ENCODE data around the gene GRIFIN.

Gene GRIFIN

GRCh38 chr7:2431260-2431867, 44.8 kb downstream of the GRIFIN start:
- H3K9ac ChIP-seq, result no peak overlapping the region
- H3K4me1 ChIP-seq, result peaks cover 0 to 12% (median 0%) of the 10 kb centered on the region in 10 experiments; a peak in 5 of 20 replicates
- H4K20me1 ChIP-seq, result peaks cover 0 to 60% (median 37%) of the 10 kb centered on the region in 11 experiments; a peak in 16 of 22 replicates
- no peak for TF ChIP-seq Cebpa-rat (IDR thresholded peaks at IDR 0.05)
- peaks cover 19 to 56% (median 41%) of the 10 kb centered on the region in 11 experiments for H3K9me3 ChIP-seq (replicated peaks in 1 of 11)
- no peak overlapping the region for H3K27ac ChIP-seq
- peaks cover 51 to 84% (median 67%) of the 10 kb centered on the region in 11 experiments for H3K36me3 ChIP-seq
- no peak overlapping the region for H3K4me3 ChIP-seq
- H3K4me2 ChIP-seq, result no peak overlapping the region
- no peaks in the 10 kb centered on the region for H3K27me3 ChIP-seq

DNA sequence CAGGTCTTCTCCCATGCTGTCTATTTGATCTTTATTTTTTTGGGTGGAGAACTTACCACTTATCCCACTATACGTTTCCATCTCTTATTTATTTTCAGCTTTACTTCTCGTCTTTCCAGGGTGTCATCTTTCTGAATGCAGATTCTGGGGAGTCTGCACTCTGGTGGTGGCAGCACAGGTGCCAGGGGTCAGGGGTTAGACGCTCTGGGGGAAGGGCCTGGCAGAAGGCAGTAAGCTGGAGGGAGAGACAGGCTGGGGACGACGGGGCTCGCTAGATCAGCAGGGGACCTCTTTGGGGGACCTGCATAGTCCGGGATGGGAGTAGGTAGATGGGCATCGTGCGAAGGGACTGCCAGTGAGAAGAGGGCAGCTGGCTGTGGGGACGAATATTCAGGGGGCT, 50.4 kb downstream of the GRIFIN start:
- no peak overlapping the region for H3K4me3 ChIP-seq
- no peak overlapping the region for H3K4me2 ChIP-seq
- no peak overlapping the region for H3K27ac ChIP-seq
- H3K9ac ChIP-seq, result no peak overlapping the region
- peaks cover 9 to 32% (median 28%) of the 10 kb centered on the region in 11 experiments for H3K9me3 ChIP-seq (replicated peaks in 1 of 11)
- H3K27me3 ChIP-seq, result no peaks in the 10 kb centered on the region
- no peak for TF ChIP-seq Cebpa-rat (IDR thresholded peaks at IDR 0.05)
- H3K36me3 ChIP-seq, result peaks cover 4 to 64% (median 30%) of the 10 kb centered on the region in 11 experiments; a peak in 17 of 22 replicates
- H4K20me1 ChIP-seq, result peaks cover 0 to 66% (median 44%) of the 10 kb centered on the region in 11 experiments; a peak in 13 of 22 replicates
- peaks cover 0 to 19% (median 2%) of the 10 kb centered on the region in 10 experiments; a peak in 6 of 20 replicates for H3K4me1 ChIP-seq

All from BLaER1 treated with 17β-estradiol and CSF1 and Interleukin-3, amounts not matched to agents 10 nM and 100 nM (cell line).